K562 (cell line): ENCODE measurements around the gene LTBP2. TPM values are rescaled to one million over a fixed set of nuclear protein-coding genes. Genes with fewer than 3 reads are reported as not detected.

Experiments used
- ATAC-seq: fragments of 200-7000 bp; cut with Tn5 transposase; 3 replicates; pipeline ENCODE4 v1.9.1; 2020; ENCODE audit warnings: moderate library complexity
- BruUV-seq: library from RNA; stranded (reverse); fragments of 400-500 nt; replicated peaks from 2 replicates; lab custom pipeline; 2021; lab: Mats Ljungman, UMichigan
- CTCF ChIA-PET: fragments of 300-600 bp; formaldehyde crosslinking; extraction: SDS; loops from one replicate; lab custom pipeline; 2021; ENCODE audit warnings: low intra/inter-chr PET ratio; lab: Yijun Ruan, JAX
- POLR2A ChIA-PET: fragments of 300-600, 350-650 bp; sonication (Branson Sonifier 250); formaldehyde crosslinking; extraction: SDS; loops from one replicate; lab custom pipeline; 2021; ENCODE audit warnings: antibody characterized with exemption, inconsistent platforms; lab: Yijun Ruan, JAX
- DNase-seq, 4 experiments: peaks; one replicate each; pipeline versions ENCODE4 v3.0.0 to v3.0.0-alpha.2; 2011 to 2018; ENCODE audit warnings: low spot score in 3 of 4, mixed read lengths in 3 of 4; ENCODE audit errors: extremely low read depth in 1 of 4
- FAIRE-seq: peaks from 2 replicates; lab custom pipeline; 2011; peaks lifted over from hg19 to GRCh38; lab: Jason Lieb, UNC
- H2AFZ ChIP-seq: 2 replicates; pipeline ENCODE4 v1.6.0; 2011; ENCODE audit warnings: low read depth, low read length, control low read depth, inconsistent platforms
- H3K27ac ChIP-seq: fragments of 200-600 bp; 3 replicates; pipeline ENCODE4 v1.8.0; 2011; ENCODE audit warnings: low read depth, mild to moderate bottlenecking, control low read depth, inconsistent platforms, low read length, moderate library complexity, mixed read lengths; ENCODE audit errors: extremely low read depth
- H3K27me3 ChIP-seq, 2 experiments: fragments of 300-600 bp in 1 of 2; 2 replicates in 1 of 2; 3 replicates in 1 of 2; pipeline versions ENCODE4 v1.6.0 to v1.8.0; 2011; ENCODE audit warnings: inconsistent platforms in 2 of 2, low read length in 2 of 2, mild to moderate bottlenecking in 1 of 2, mixed read lengths in 1 of 2, moderate library complexity in 1 of 2; ENCODE audit not compliant: control insufficient read depth in 2 of 2, insufficient read depth in 2 of 2
- H3K36me3 ChIP-seq: fragments of 300-600 bp; 3 replicates; pipeline ENCODE4 v1.8.0; 2011; ENCODE audit warnings: mild to moderate bottlenecking, low read length, inconsistent platforms; ENCODE audit not compliant: control insufficient read depth, insufficient read depth
- H3K4me1 ChIP-seq, 2 experiments: fragments of 200-600 bp in 1 of 2; replicated peaks in 1 of 2; 2 replicates in 1 of 2; 3 replicates in 1 of 2; pipeline versions ENCODE4 v1.5.1 to v1.8.0; 2011; ENCODE audit warnings: inconsistent platforms in 2 of 2, low read length in 2 of 2, mild to moderate bottlenecking in 1 of 2, mixed read lengths in 1 of 2, moderate library complexity in 1 of 2; ENCODE audit not compliant: control insufficient read depth in 2 of 2, insufficient read depth in 2 of 2
- H3K4me2 ChIP-seq: 2 replicates; pipeline ENCODE4 v1.6.1; 2011; ENCODE audit warnings: low read length, control low read depth, inconsistent platforms, mixed read lengths; ENCODE audit not compliant: insufficient read depth
- H3K4me3 ChIP-seq: fragments of 200-600 bp; sonication (generic), shearing (Covaris generic); 2 replicates; pipeline ENCODE4 v1.5.1; 2016; ENCODE audit warnings: control low read depth, inconsistent platforms
- H3K79me2 ChIP-seq: fragments of 200-600 bp; 3 replicates; pipeline ENCODE4 v1.8.0; 2011; ENCODE audit warnings: low read length, inconsistent platforms; ENCODE audit not compliant: control insufficient read depth, insufficient read depth
- H3K9ac ChIP-seq, 2 experiments: 2 replicates each; pipeline versions ENCODE4 v1.6.0 to v1.6.1; 2011; ENCODE audit warnings: low read depth in 2 of 2, low read length in 2 of 2, control low read depth in 1 of 2, inconsistent platforms in 1 of 2, mild to moderate bottlenecking in 1 of 2, mixed read lengths in 1 of 2; ENCODE audit not compliant: insufficient read depth in 1 of 2
- H3K9me1 ChIP-seq: one replicate; pipeline ENCODE4 v1.6.0; 2011; ENCODE audit warnings: inconsistent platforms, mild to moderate bottlenecking, low read length, moderate library complexity; ENCODE audit not compliant: control insufficient read depth, insufficient read depth
- H3K9me3 ChIP-seq: replicated peaks from 2 replicates; pipeline ENCODE4 v1.5.1; 2011; ENCODE audit warnings: low read depth, low read length, inconsistent platforms; ENCODE audit not compliant: control insufficient read depth, insufficient read depth
- H4K20me1 ChIP-seq: replicated peaks from 2 replicates; pipeline ENCODE4 v1.6.1; 2011; ENCODE audit warnings: low read length, inconsistent platforms, mixed read lengths; ENCODE audit not compliant: control insufficient read depth, insufficient read depth
- AFF4 ChIP-seq: sonication (generic); formaldehyde crosslinking; IDR thresholded peaks from 2 replicates; pipeline ENCODE4 v1.8.0; 2023; ENCODE audit warnings: mild to moderate bottlenecking, missing genetic modification reagents
- CBX1 ChIP-seq: sonication (generic); IDR thresholded peaks from 2 replicates; pipeline ENCODE4 v1.6.1; 2016; ENCODE audit warnings: antibody characterized with exemption, low read depth, mild to moderate bottlenecking
- CREB1 ChIP-seq, 2 experiments: sonication (generic) in 1 of 2; formaldehyde crosslinking in 1 of 2; IDR thresholded peaks; 2 replicates each; pipeline versions ENCODE4 v1.6.1 to v1.8.0; 2012 to 2022; ENCODE audit warnings: inconsistent platforms in 1 of 2, mild to moderate bottlenecking in 1 of 2, missing genetic modification reagents in 1 of 2, moderate library complexity in 1 of 2
- HNRNPUL1 ChIP-seq: fragments of 200-400 bp; formaldehyde crosslinking; IDR thresholded peaks from 2 replicates; pipeline ENCODE4 v1.6.1; 2017; ENCODE audit warnings: low read length
- JUNB ChIP-seq: fragments of 450-650 bp; formaldehyde crosslinking; conservative IDR thresholded peaks from 2 replicates; pipeline ENCODE4 v1.4.0; 2020; ENCODE audit warnings: mild to moderate bottlenecking
- KDM4B ChIP-seq, 2 experiments: fragments of 450-650 bp in 1 of 2; sonication (generic) in 1 of 2; IDR thresholded peaks; 2 replicates each; pipeline ENCODE4 v1.6.1; 2016 to 2017; ENCODE audit warnings: borderline replicate concordance in 2 of 2, antibody characterized with exemption in 1 of 2, low read depth in 1 of 2, mild to moderate bottlenecking in 1 of 2
- KLF16 ChIP-seq: IDR thresholded peaks from 2 replicates; pipeline ENCODE4 v1.6.1; 2016; ENCODE audit warnings: antibody characterized with exemption
- MCM3 ChIP-seq: fragments of 450-650 bp; IDR thresholded peaks from 2 replicates; pipeline ENCODE4 v1.6.1; 2016
- SNRNP70 ChIP-seq: fragments of 200-400 bp; formaldehyde crosslinking; optimal IDR thresholded peaks from 2 replicates; pipeline ENCODE3; 2017; ENCODE audit warnings: low read depth, low read length
- TOE1 ChIP-seq, 2 experiments: fragments of 450-650 bp in 1 of 2; sonication (generic) in 1 of 2; formaldehyde crosslinking in 1 of 2; IDR thresholded peaks; 2 replicates each; pipeline versions ENCODE4 v1.7.1 to v1.8.0; 2016 to 2022; ENCODE audit warnings: borderline replicate concordance in 2 of 2, mild to moderate bottlenecking in 2 of 2, antibody characterized with exemption in 1 of 2, inconsistent platforms in 1 of 2, low read depth in 1 of 2, missing genetic modification reagents in 1 of 2, moderate library complexity in 1 of 2
- TRIM28 ChIP-seq: fragments of 450-650 bp; IDR thresholded peaks from 2 replicates; pipeline ENCODE4 v1.6.1; 2017
- U2AF2 ChIP-seq: fragments of 200-400 bp; formaldehyde crosslinking; optimal IDR thresholded peaks from 2 replicates; pipeline ENCODE3; 2017; ENCODE audit warnings: low read depth, mild to moderate bottlenecking, low read length
- ZBTB26 ChIP-seq: fragments of 450-650 bp; formaldehyde crosslinking; IDR thresholded peaks from 2 replicates; pipeline ENCODE4 v1.4.0; 2022; ENCODE audit warnings: missing genetic modification characterization
- ZNF668 ChIP-seq: fragments of 250-450 bp; sonication (Bioruptor Pico); IDR thresholded peaks from 2 replicates; pipeline ENCODE4 v1.8.0; 2022; ENCODE audit warnings: mild to moderate bottlenecking, inconsistent platforms
- ZNF740 ChIP-seq, 3 experiments: fragments of 200-800 bp in 1 of 3; sonication (Bioruptor generic) in 1 of 3; sonication (generic) in 1 of 3; formaldehyde crosslinking in 1 of 3; IDR thresholded peaks; 2 replicates each; pipeline versions ENCODE4 v1.6.1 to v1.8.0; 2016 to 2022; ENCODE audit warnings: mild to moderate bottlenecking in 2 of 3, missing compliant biosample characterization in 2 of 3, missing genetic modification characterization in 2 of 3, missing genetic modification reagents in 1 of 3
- WGBS: fragments of 100-300 bp; shearing (Covaris generic); methylation state at CpG from one replicate; pipeline ENCODE4 v1.1.6; 2016; ENCODE audit warnings: low coverage, mixed read lengths; ENCODE audit not compliant: insufficient coverage; ENCODE audit errors: missing lambda C conversion rate; 5-methylcytosine and 5-hydroxymethylcytosine counted together
- in situ Hi-C: fragments of 300-500 bp; cut with MboI; formaldehyde crosslinking; loops from 4 replicates; pipeline ENCODE4 v1.15.0; 2018; ENCODE audit warnings: inconsistent platforms, mixed read lengths
- intact Hi-C: fragments of 100-400 bp; cut with micrococcal nuclease; formaldehyde crosslinking; loops from 2 replicates; pipeline ENCODE4 v1.14.2; 2022
- polyA plus RNA-seq, 8 experiments: library from polyadenylated mRNA; depleted of rRNA in 4 of 8; stranded (reverse) in 5 of 8; unstranded in 3 of 8; fragments of >200 nt; fragmentation: Nextera tagmentation in 2 of 8; fragmentation: Illumina TruSeq in 1 of 8; extraction: Ambion mirVana in 2 of 8; extraction: Trizol in 1 of 8; gene quantifications; 2 replicates each; pipeline versions ENCODE4 v1.2.1 to v1.2.3, GENCODE V29; 2011 to 2014; ENCODE audit warnings: inconsistent platforms in 1 of 8, missing spikeins in 1 of 8
- total RNA-seq, 7 experiments: library from RNA; depleted of rRNA in 6 of 7; stranded (reverse); fragments of >200 nt in 6 of 7; fragmentation: Illumina TruSeq in 2 of 7; extraction: Trizol in 2 of 7; gene quantifications; 2 replicates each; pipeline versions ENCODE4 v1.2.1 to v1.2.3, GENCODE V29; 2011 to 2021; ENCODE audit warnings: low replicate concordance in 1 of 7

The LTBP2 gene
- total and polyA plus RNA-seq, 9 of the 15 experiments (the other 6 are each of a cell fraction or from before 2014, with no cell fraction given), result under 0.01 to 0.18 (median 0.03) TPM; not detected in 3

GRCh38 chr14:74510223-74510931 lies 101.7 kb downstream of the LTBP2 start:
- no peak for DNase-seq
- H3K27ac ChIP-seq, result no peak overlapping the region
- in situ Hi-C loops, result no loop called here
- H3K9me3 ChIP-seq, result no peaks in the 10 kb centered on the region
- H3K9me1 ChIP-seq, result no peaks in the 10 kb centered on the region
- H3K4me1 ChIP-seq, result no peaks in the 10 kb centered on the region
- no peak overlapping the region for H3K9ac ChIP-seq
- no peak for FAIRE-seq
- ATAC-seq, result no peak
- H3K4me2 ChIP-seq, result no peak overlapping the region
- POLR2A ChIA-PET, result interaction anchor here (0.9 kb wide), 1 partner anchor 10 kb away, joined by 7 read pairs; no protein-coding TSS in a partner anchor
- H4K20me1 ChIP-seq, result no peaks in the 10 kb centered on the region
- no peaks in the 10 kb centered on the region for H3K36me3 ChIP-seq
- intact Hi-C loops, result no loop called here
- no peaks in the 10 kb centered on the region for H3K79me2 ChIP-seq
- 0% methylated on average over 14 of the region's 21 CpGs for WGBS
- no peak overlapping the region for H3K4me3 ChIP-seq
- no TSS peak for BruUV-seq
- no peak overlapping the region for H2AFZ ChIP-seq
- CTCF ChIA-PET, result no interaction called here
- peaks cover 6 to 67% of the 10 kb centered on the region in 2 experiments; a peak in 3 of 5 replicates for H3K27me3 ChIP-seq
- TF ChIP-seq ZBTB26 (CRISPR knock-in tag) (no peak), KDM4B (IDR thresholded peaks at IDR 0.05; ENCODE audit: borderline replicate concordance in 2 of 2, low read depth in 1 of 2) (no peak), SNRNP70 (no peak), HNRNPUL1 (no peak), CREB1 (IDR thresholded peaks at IDR 0.05) (no peak), CREB1 (CRISPR knock-in tag; IDR thresholded peaks at IDR 0.05) (no peak), CBX1 (no peak), ZNF740 (CRISPR knock-in tag; IDR thresholded peaks at IDR 0.05) (no peak), ZNF740 (tag; IDR thresholded peaks at IDR 0.05) (no peak), KLF16 (no peak), AFF4 (no peak), TOE1 (IDR thresholded peaks at IDR 0.05; ENCODE audit: borderline replicate concordance) (no peak), TOE1 (CRISPR knock-in tag; IDR thresholded peaks at IDR 0.05; ENCODE audit: borderline replicate concordance, low read depth) (no peak), TRIM28 (no peak), U2AF2 (no peak), JUNB (CRISPR knock-in tag) (no peak), MCM3 (no peak), ZNF668 (CRISPR knock-in tag) (no peak)
